ENCODE measurements around the gene LPA.
"Not testable (repeated sequence)": the region's sequence is repeated elsewhere in the genome, so short reads cannot be mapped to it uniquely, and the experiment has no call there.

The LPA gene

DNA sequence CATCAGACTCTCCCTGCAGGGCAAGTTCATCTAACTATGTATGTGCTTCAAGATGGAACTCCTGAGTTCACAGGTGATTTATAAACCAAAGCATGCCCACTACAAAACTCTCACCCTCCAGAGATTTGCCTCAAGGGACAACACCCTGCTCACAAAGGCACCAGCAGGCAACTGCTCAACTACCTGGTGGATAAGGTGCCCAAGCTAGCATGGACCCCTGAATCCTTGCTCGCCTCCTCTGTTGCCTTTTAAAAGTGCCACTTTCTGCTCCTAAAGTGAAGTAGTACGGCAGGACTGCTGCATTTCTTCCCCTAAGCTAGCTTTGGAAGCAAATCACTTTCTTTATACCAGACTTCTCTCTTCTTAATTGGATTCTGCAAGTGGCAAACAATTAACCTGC, 1.2 kb downstream of the LPA start:
- no peak for DNase-seq

DNA sequence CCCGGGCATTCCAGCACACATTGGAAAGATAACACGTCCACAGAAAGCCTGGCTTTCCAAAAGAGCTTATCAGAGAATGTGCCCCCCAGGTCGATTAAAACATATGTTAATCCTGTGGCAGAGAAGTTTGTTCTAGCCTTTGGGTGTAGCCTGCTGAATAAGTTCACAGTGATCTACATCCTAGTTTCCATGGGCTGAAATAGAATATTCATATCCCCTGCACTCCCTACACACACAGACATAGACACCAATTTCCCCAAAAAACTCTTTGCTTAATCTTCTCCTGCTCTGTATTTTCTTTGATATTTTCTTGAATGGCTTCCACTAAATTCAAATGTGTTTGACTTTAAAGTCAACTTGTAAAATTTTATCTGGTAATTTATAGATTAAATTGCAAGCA, 1.6 kb downstream of the LPA start:
- DNase-seq = no peak

DNA sequence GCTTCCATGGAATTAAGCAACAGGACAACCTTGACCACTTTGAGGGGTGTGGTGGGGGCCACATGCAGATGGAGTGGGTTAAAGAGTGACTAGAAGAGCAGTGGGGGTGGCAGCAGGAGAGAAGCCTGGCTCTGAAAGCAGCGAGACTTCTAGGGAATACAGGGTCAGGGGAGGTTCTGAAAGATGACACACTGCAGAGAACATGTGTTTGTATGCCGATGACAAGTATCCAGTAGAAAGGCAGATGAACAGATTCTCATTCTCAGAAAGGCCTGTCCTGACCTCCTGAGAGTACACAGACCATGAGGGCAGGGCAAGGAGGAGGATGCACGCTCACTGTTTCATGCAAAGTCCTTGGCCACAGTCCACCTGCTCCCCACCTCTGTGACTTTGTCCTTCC, 2.9 kb downstream of the LPA start:
- DNase-seq = no peak

DNA sequence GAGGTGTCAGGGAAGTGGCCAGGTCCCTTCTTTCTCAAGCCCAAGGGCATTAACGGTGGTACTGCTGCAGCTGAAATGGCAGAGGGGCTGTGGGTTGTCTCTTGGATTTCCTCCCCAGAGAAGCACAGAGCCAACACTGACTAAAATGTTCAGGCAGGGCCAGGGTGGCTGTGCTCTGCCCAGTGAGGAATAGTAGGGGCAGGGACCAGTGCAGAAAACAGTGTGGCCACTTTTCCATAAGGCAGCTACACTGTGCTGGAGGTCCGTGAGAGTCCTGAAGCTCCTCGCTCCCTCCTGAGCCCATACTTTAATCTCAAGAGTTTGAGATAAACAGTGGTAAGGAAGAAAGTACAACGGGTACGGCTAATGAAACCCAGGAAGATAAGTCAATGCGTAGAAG, 4.5 kb downstream of the LPA start:
- DNase-seq = no peak

DNA sequence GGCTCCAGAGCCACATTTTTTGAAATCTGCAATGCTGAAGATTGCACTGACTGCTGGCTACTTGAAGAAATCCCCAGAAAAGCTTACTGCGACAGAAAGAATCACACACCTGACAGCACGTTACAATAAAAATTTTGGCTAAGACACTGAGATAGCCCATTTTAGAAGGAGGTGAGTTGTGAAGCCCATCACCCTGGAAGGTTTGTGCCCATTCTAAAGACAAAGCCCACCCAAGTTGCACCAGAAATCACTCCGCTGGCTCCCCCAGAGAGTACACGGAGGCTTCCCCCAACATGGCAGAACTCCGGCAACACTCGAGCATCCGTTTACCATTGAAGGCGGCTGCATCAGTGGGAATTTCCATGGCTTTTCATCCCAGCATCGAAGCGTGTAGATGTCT, 29.4 kb downstream of the LPA start:
- no peak for DNase-seq

DNA sequence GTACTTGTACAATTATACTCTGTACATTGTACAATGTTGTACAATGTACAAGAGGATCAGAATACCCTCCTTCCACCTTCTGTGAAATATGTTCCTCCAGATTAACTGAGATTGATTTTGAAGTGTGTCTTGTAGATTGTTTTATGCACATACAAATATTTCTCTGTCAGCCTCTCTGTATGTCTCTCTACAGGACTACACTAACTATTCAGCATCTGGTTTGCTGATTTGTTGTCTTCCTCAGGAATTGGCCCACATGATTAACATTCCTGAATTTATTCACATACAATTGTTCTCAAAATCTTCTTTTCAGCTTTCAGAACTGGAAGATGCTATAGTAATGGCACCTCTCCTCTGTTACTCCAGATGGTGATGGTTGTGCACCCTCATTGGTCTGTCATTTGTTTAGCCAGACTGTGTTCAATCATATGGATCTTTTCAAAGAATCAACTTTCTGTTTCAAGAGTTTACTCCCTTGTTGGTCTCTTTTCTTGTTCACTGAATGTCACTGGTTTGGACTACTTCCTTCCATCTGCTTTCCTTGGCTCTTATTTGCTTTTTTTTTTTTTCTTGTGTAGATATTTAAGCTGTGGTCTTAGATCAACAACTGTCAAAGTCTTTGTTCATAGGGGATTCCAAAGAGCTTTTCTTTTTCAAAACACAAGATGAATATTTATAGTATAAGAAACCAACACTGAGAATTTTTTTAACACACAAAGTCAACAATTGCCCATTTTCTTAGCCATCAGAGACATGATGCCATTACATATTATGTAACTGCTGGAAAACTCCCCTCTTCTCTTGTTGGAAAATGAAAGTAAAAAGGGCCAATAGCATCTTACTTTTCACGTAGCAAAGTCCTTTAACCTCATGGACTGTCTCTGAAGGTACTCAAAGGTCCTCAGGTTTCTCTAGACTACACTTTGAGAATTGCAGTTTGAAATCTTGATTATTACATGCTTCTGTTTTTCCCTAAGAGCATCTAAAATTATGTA, 67.9 kb downstream of the LPA start:
- no peak for DNase-seq

DNA sequence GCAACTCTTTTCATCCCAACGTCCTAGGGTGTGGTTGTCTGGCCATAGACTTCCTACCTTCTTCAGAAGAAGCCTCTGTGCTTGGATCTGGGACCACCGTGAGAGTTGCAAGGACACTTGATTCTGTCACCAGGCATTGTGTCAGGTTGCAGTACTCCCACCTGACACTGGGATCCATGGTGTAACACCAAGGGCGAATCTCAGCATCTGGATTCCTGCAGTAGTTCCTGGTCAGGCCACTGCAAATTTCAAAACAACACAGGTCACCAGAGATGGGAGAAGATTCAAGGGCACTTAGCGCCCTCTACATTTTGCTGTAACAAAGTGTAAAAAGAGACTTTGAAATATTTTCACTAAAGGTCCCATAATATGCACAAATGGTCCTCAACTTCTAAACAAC, 68.8 kb downstream of the LPA start:
- not testable (repeated sequence) for DNase-seq

DNA sequence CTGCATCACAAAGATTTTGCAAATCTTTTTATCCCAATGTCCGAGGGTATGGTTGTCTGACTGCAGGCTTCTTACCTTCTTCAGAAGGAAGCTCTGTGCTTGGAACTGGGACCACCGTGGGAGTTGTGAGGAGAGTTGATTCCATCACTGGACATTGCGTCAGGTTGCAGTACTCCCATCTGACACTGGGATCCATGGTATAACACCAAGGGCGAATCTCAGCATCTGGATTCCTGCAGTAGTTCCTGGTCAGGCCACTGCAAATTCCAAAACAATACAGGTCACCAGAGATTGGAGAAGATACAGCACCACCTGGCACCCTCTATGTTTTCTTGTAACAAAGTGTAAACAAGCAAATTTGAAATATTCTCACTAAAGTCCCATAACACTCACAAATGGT, 77.7 kb downstream of the LPA start:
- no peak for DNase-seq

DNA sequence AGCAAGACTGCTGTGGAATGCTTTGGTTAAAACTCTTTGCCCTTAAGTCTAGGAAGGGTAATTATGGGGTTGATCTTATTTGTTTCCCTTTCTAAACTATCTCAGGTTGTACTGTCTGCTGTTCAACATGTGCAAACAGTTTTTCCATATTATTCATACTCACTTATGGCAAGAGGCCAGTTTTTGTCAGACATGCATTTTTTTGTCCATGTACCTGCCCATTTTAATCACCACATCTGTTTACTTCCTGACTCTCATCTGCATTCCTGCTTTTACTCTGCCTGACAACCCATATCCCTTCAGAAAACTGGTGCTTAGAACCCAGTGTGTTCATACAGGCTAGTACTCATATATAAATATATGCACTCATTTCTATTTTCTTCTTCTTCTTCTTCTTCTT, 80.3 kb downstream of the LPA start:
- DNase-seq = no peak

DNA sequence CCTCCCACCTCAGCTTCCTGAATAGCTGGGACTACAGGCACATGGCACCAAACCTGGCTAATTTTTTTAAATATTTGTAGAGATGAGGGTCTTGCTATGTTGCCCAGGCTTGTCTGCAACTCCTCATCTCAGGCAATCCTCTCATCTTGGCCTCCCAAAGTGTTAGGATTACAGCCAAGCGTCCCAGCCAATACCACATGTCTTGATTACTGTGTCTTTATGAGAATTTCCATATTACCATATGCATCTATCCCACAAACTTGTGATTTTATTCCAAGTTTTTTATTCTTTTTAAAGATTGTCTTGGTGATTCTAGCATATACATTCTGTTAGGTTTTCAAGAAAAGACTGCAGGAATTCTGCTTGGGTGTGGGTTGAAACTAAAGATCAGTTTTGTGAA, 82.7 kb downstream of the LPA start:
- DNase-seq = no peak

DNA sequence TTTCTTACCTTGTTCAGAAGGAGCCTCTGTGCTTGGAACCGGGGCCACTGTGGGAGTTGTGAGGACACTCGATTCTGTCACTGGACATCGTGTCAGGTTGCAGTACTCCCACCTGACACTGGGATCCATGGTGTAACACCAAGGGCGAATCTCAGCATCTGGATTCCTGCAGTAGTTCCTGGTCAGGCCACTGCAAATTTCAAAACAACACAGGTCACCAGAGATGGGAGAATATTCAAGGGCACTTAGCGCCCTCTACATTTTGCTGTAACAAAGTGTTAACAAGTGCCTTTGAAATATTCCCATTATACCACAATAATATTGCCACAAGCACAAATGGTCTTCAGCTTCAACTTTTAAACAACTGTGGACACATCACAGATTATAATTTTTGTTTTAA, 85.6 kb downstream of the LPA start:
- not testable (repeated sequence) for DNase-seq

DNA sequence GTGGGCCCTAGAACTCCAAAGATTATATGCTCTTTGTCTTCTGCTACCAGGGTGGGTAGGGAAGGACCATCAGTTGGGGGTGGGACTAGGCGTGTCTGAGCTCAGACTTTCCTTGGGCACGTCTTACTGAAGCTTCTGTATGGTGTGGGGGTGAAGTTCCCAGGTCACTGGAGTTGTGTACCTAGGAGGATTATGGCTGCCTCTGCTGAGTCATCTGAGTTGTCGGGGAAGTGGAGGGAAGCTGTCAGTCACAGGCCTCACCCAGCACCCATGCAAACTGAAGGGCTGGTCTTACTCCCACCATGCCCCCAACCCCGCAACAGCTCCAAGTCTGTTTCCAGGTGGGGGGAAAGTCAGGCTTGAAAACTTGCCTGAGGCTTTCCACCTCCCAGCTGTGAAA, 90.1 kb downstream of the LPA start:
- DNase-seq = no peak

DNA sequence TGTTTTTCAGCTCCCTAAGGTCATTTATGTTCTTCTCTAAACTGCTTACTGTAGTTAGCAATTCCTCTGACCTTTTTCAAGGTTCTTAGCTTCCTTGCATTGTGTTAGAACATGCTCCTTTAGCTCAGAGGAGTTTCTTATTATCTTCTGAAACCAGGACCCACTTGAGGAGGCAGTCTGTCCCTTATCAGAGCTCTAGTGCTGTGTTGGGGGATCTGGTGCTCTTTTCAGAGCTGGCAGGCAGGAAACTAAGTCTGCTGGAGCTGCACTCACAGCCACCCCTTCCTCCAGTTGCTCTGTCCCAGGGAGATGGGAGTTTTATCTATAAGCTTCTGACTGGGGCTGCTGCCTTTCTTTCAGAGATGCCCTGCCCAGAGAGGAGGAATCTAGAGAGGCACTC, 92.9 kb downstream of the LPA start:
- not testable (repeated sequence) for DNase-seq

DNA sequence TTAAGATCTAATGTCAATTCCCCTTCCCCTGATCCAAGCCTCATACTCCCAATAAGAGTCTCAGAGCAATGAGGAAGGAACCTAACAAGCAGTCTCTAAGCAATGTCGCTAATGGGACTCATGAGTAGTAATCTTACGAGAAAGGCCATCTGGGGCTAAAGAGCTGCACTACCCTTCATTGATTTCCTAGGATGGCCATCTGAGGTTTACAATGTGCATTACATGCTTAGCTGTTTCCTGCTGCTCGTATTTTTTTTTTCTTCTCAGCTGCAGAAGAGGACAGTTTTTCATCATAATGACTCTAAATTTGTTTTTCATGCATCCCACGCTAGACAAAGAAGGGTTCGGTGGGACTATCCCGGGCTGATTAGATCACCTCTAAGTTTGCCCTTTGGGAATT, 119.3 kb downstream of the LPA start:
- no peak for DNase-seq

DNA sequence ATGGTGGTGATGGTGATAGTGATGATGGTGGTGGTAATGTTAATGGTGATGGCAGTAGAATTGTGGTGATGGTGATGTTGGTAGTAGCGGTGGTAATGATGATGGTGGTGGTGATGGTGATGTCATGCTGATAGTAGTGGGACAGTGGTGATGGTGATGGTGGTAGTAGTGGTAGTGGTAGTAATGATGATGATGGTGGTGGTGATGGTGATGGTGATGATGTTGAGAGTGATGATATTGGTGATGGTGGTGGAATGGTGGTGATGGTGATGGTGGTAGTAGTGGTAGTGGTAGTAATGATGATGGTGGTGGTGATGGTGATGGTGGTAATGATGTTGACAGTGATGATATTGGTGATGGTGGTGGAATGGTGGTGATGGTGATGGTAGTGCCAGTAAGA, 128.8 kb downstream of the LPA start:
- DNase-seq = no peak

DNA sequence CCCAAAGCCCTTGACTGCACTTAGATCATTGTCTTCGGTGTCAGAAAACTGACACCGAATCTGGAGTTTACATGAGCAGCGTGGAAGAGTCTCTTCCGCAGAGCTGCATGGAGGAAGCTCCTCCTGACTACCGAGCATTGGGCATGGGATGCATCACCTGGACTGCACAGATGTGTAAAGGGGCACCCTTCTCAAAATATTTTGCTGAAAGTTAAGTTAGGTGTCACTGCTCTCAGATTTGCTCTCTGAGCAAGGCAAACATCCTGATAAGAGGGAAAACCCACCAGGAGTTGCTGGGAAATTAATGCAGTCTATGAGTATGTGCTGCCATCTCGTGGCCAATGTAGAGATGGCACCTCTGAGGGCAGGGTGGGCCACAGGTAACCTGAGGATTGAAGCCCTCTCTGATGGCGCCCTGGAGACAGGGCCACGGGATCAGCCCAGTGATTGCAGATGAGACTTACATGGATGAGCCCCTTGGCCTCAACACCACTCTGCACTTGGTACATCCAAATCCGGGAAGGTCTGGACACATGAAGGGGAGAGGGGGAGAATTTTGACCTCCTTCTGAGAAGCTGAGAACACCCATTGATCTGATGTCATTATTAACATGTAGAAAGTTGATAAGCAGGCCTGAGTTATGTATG, 129.9 kb downstream of the LPA start:
- DNase-seq = peak; percentile 58 to 64

DNA sequence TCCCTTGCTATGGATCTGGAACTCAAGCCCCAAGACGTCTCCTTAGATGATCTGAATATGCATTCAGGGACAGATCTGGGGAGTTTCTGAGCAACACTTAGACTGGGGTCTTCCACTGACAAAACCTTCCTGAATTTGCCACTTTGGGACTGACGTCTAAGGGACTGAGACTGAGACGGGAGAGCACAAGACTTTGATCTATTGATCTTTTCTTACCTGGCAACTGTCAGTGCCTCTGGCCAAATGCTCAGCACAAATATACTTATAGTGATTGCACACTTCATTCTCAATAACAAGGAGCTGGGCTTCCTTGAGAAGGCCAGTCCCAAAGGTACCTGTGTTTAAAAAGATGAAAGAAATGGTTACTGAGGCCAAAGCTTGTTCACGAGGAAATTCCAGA, 131.8 kb downstream of the LPA start:
- no peak for DNase-seq

DNA sequence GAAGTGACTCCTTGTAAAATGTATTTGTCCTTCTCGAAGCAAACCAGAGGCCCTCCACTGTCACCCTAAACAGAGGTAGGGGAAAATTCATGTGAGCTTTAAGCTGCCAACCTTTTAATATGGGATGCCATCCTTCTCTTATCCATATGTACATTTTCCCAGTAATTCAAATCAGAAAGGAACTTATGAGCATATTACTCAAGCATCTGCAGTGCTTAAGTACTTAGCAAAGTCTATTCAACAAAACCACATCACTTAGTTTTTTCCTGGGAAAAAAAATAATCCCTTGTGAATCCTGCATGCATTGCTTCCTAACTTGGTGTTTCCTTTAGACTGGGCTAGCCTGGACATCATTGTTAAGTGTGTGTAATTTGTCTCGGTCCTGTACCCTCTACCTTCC, 132.2 kb downstream of the LPA start:
- DNase-seq = no peak

DNA sequence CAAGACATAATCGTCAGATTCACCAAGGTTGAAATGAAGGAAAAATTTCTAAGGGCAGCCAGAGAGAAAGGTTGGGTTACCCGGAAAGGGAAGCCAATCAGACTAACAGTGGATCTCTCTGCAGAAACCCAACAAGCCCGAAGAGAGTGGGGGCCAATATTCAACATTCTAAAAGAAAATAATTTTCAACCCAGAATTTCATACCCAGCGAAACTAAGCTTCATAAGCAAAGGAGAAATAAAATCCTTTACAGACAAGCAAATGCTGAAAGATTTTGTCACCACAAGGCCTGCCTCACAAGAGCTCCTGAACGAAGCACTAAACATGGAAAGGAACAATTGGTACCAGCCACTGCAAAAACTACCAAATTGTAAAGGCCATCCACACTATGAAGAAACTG, 134.6 kb downstream of the LPA start:
- DNase-seq = not testable (repeated sequence)

DNA sequence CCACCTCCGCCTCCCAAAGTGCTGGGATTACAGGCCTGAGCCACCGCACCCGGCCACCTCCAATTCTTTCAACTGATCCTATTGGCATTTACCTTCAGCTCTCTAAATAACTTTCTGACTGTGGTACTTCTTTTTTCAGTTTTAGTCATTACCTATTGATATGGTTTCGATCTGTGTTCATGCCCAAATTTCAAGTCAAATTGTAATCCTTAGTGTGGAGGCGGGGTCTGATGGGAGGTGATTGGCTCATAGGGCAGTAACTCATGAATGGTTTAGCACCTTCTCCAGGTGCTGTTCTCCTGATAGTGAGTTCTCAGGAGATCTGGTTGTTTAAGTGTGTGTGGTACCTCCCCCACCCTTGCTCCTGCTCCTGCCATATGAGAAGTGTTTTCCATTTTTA, 140.9 kb downstream of the LPA start:
- DNase-seq = peak; percentile 11 to 13

DNA sequence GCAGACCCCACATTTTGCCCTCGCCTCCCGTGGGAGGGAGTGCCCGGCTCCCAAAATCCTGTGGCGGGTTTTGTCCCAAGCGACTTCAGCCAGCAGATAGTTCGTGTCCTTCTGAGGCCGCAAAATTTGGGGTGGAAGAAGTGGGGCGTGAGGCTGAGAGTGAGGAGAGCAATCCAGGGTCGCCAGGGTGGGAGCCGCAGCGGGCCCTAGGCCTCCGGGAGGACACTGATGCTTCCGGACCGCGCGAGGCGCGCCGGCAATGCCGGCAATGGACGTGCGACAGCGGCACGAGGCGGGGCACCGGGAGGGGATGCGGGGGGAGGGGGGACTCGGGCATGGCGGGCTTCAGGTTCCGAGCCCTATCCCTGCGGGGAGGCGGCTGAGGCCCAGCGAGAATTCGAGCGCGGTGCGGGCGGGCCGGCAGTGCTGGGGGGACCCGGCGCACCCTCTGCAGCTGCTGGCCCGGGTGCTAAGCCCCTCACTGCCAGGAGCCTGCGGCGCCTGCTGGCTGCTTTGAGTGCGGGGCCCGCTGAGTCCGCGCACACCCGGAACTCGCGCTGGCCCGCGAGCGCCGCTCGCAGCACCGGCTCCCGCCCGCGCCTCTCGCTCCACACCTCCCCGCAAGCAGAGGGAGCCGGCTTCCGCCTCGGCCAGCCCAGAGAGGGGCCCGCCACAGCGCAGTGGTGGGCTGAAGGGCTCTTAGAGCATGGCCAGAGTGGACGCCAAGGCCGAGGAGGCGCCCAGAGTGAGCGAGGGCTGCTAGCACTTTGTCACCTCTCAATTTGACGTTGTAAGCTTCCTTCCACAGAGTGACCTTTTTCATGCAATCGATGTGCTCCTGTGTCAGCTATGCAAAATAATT, 143.8 kb downstream of the LPA start:
- peak; percentile 75 to 76 for DNase-seq

DNA sequence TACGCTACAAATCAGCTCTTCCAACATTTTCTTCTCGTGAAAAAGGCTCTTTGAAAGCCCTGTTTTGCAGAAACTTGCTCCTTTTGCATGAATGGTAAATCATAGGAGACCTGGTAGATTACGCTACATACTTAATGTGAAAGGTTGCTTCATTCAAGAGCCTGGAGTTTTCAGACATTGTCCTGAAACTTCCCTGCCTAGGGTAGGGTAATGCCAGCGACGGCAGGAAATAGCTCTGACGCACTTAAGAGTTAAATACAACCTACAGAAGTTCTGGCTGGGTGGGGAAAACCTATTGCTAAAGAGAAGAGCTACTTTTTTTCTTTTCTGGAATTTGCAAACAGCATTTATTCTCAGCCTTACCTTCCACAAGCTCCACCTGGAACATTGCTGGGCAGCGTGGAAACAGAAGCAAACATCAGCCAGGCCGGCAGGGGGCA, 144.5 kb downstream of the LPA start:
- no peak for DNase-seq

DNA sequence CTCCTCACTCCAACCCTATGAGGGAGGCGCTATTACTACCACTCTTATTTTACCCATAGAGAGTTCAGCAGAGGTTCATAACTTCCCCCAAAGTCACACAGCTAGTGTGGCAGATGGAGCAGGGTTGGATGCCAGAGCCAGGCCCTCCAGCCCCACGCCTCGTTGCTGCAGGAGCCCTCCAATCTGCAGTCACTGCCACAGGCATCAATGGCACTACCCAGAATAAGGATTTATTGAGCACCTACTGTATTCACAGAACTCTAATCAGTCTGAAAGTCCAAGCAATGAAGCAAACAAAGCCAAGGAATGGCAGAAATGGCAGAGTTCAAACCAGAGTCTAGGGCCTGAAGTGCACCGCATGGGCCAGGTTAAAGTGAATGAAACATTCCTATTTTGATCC, 144.9 kb downstream of the LPA start:
- no peak for DNase-seq
